GM19238 (cell line): ENCODE data around the gene RBM15.

Source experiments
- DNase-seq: peaks from one replicate; pipeline ENCODE4 v3.0.0; 2011; ENCODE audit warnings: low spot score; ENCODE audit not compliant: insufficient read length

Gene RBM15

DNA sequence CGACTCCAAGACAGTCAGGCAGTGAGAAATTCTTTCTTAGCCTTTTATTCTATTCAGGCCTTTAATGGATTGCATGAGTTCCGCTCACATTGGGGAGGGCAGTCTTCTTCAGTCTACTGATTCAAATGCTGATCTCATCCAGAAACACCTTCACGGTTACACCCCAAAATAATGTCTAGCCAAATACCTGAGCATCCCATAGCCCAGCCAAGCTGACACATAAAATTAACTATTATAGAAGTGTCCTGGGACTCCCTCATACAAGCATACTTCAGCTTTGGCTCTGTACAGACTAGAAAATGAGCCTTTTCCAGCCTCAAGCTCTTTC, 55.3 kb downstream of the RBM15 start:
- no peak for DNase-seq
